ENCODE measurements around the gene NADK2. TPM values are rescaled to one million over a fixed set of nuclear protein-coding genes. Genes with fewer than 3 reads are reported as not detected.
"Not testable (repeated sequence)": the region's sequence is repeated elsewhere in the genome, so short reads cannot be mapped to it uniquely, and the experiment has no call there.

Gene NADK2
- 10 to 100 TPM; 21.6 to 37.9 TPM for total RNA-seq

DNA sequence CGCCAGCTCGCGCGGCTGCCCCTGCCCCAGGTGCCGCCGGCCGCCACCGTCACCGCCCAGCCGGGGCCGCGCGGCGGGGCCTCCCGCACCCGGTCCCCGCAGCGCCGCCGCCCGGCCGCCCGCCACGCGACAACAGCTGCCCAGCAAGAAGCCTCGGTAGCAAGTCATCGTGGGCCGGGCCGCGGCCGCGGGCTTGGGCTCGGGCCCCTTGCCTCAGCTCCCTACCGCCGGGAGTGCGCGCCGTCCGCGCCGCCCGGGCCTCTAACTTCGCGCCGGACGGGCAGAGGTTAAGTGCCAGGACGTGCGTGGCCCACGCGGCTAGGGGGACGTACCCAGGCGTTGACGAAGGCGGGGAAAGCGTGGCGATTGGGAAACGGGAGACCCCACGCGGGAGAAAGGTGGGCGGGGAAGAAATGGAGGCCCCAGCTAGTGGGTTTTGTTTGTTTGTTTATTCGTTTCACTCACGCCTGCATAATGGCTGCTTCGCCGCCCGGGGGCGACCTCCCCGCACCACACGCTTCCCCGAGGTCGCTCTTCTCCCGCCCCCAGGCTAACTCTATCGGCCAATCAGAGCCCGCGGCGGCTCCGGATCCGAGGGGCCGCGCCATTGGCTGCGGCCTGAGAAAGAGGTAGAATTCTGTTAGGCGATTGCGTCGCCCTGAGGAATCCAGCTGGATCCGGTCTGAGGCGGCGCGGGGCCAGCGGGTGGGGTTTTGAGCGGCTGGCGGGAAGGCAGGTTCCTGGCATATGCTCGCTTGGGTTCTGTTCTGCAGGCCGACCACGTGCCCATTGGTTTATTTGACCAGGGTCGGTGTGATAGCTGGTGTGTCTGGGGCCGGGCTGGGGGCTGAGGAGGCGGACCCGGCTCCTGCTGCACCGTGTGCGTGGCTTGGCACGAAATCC lies at the start of gene NADK2:
Gene NADK2 (minus strand): TSS at position 295 of the 903 bp plus-strand sequence. CDS start 127 bp downstream, at position 168.
- peak; percentile 95 for DNase-seq (ENCODE audit: low spot score)
- no peaks in the 10 kb centered on the region for H3K36me3 ChIP-seq
- WGBS = under 1% methylated on average over 45 of the region's 100 CpGs
- peak within 1 kb of the TSS; percentile 96 to 98 for H3K27ac ChIP-seq
- no peaks in the 10 kb centered on the region for H3K27me3 ChIP-seq (replicated peaks; ENCODE audit: insufficient read depth)
- TF ChIP-seq POLR2A (IDR thresholded peaks at IDR 0.05) (peak; percentile 89), POLR2AphosphoS5 (IDR thresholded peaks at IDR 0.05) (peak; percentile 91)
- TF ChIP-seq, protein P1, sequence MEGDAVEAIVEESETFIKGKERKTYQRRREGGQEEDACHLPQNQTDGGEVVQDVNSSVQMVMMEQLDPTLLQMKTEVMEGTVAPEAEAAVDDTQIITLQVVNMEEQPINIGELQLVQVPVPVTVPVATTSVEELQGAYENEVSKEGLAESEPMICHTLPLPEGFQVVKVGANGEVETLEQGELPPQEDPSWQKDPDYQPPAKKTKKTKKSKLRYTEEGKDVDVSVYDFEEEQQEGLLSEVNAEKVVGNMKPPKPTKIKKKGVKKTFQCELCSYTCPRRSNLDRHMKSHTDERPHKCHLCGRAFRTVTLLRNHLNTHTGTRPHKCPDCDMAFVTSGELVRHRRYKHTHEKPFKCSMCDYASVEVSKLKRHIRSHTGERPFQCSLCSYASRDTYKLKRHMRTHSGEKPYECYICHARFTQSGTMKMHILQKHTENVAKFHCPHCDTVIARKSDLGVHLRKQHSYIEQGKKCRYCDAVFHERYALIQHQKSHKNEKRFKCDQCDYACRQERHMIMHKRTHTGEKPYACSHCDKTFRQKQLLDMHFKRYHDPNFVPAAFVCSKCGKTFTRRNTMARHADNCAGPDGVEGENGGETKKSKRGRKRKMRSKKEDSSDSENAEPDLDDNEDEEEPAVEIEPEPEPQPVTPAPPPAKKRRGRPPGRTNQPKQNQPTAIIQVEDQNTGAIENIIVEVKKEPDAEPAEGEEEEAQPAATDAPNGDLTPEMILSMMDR (IDR thresholded peaks at IDR 0.05) = peak in 3 of 4 experiments; percentile 69 to 85 (median 78)
- peak within 1 kb of the TSS; percentile 77 to 81 for H3K4me3 ChIP-seq
- H3K9me3 ChIP-seq = no peaks in the 10 kb centered on the region
- intact Hi-C loops (cut with DNase I) = loop anchor here (2.0 to 5.0 kb wide), 3 partner anchors 63 to 155 kb away; partner anchors contain the start of genes LMBRD2 and SKP2
- H3K4me1 ChIP-seq (replicated peaks) = peaks cover 6% of the 10 kb centered on the region

DNA sequence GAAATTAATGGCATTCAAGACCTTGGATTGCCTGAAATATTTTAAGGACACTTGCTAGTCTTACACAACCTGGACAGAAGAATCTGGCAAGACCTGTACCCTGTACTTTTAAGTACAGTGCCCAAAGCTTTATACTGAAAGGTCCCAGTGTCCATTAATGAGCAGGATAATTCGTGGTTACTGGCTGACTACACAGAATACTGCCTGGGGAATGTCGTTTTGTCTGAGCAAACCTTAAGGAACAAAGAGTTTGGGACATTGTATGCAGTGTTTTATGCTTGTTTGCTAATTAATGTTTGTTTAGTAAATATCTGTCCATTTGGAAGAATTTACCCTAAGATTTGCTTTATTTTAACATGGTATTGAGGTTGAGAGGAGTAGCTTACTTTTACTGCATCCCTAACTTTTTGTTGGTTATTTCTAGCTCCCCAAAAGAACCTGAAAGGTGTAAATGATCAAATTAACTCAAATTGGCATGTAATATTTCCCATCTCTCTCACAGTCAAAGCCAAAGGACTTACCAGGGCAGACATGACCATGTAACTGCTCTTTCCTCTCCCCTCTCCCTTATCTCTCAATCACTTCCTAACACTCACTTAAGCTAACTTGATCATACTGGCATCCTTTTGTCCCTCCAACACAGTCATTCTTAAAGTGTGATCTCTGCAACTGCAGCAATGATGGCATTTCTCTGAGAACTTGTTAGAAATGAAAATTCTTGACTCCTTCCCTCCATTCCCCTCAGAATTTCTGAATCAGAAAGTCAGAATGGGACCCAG lies 44.3 kb upstream of the NADK2 start:
- DNase-seq (ENCODE audit: low spot score) = peak; percentile 14
- Histone ChIP-seq H3K4me3 (no peak overlapping the region), H3K27ac (peak overlapping the region in 1 of 2 donors; percentile 28), H3K4me1 (replicated peaks) (no peaks in the 10 kb centered on the region), H3K9me3 (no peaks in the 10 kb centered on the region), H3K27me3 (replicated peaks; ENCODE audit: insufficient read depth) (no peaks in the 10 kb centered on the region), H3K36me3 (no peaks in the 10 kb centered on the region)
- 35% methylated on average over 2 of the region's 2 CpGs for WGBS
- TF ChIP-seq POLR2AphosphoS5 (IDR thresholded peaks at IDR 0.05) = peak; percentile 55
- TF ChIP-seq, protein P1 (IDR thresholded peaks at IDR 0.05) = no peak
- intact Hi-C loops (cut with DNase I) = no loop called here

DNA sequence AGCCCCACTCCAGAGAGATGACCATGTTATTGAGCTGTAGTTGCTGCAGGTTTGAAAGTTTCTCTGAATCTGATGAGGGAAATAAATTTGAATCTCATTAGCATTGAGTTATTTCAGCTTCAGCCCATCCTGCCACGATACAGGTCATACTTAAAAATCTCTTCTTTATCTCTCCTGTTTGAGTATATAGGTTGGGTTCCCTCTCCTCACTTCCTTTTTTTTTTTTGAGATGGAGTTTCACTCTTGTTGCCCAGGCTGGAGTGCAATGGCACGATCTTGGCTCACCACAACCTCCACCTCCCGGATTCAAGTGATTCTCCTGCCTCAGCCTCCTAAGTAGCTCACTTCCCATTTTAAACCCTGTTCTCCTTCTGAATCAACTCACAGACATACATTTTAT lies 42.0 kb upstream of the NADK2 start:
- H3K36me3 ChIP-seq; DNase-seq (ENCODE audit: low spot score); H3K27me3 ChIP-seq (replicated peaks; ENCODE audit: insufficient read depth); intact Hi-C loops (cut with DNase I); H3K27ac ChIP-seq; H3K4me1 ChIP-seq (replicated peaks); H3K4me3 ChIP-seq; H3K9me3 ChIP-seq: not testable (repeated sequence)
- WGBS = 93% methylated on average over 3 of the region's 3 CpGs

DNA sequence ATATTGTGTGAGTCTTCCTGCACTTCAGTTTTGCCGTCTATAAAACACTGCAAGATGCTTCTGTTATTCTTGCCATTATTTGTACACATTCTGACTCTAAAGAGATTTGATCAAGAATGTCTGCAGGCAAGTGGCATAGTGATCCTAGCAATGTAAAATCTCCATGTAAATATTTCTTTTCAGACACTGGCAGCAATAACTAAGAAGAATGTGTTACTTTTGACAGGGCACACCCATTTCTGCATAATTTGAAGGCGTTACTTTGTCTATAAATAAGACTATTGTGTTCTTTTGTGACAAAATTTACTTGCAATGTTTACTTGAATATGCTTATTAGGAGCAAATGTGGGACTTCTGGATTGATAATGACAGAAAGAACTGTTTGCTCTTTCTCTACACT lies 39.9 kb upstream of the NADK2 start:
- H3K36me3 ChIP-seq = no peaks in the 10 kb centered on the region
- H3K9me3 ChIP-seq = no peaks in the 10 kb centered on the region
- H3K27ac ChIP-seq = no peak overlapping the region
- no peak for DNase-seq (ENCODE audit: low spot score)
- H3K4me3 ChIP-seq = no peak overlapping the region
- 44% methylated on average over 2 of the region's 2 CpGs for WGBS
- no peaks in the 10 kb centered on the region for H3K27me3 ChIP-seq (replicated peaks; ENCODE audit: insufficient read depth)
- TF ChIP-seq POLR2A (IDR thresholded peaks at IDR 0.05) (no peak), POLR2AphosphoS5 (IDR thresholded peaks at IDR 0.05) (no peak)
- TF ChIP-seq, protein P1 (IDR thresholded peaks at IDR 0.05) = no peak
- no peaks in the 10 kb centered on the region for H3K4me1 ChIP-seq (replicated peaks)
- intact Hi-C loops (cut with DNase I) = no loop called here

- Histone ChIP-seq H3K4me1 (replicated peaks) (no peaks in the 10 kb centered on the region), H3K27ac (peak overlapping the region in 1 of 2 donors; percentile 29), H3K27me3 (replicated peaks; ENCODE audit: insufficient read depth) (no peaks in the 10 kb centered on the region), H3K4me3 (no peak overlapping the region), H3K9me3 (no peaks in the 10 kb centered on the region), H3K36me3 (no peaks in the 10 kb centered on the region)
- TF ChIP-seq POLR2AphosphoS5 (IDR thresholded peaks at IDR 0.05) = no peak
- TF ChIP-seq, protein P1 (IDR thresholded peaks at IDR 0.05) = no peak
- TF ChIP-seq POLR2A (IDR thresholded peaks at IDR 0.05) = no peak
- WGBS = 54% methylated on average over 3 of the region's 3 CpGs
- intact Hi-C loops (cut with DNase I) = no loop called here
- no peak for DNase-seq (ENCODE audit: low spot score)
Observed at GRCh38 chr5:36279054-36279698, 37.5 kb upstream of the NADK2 start.
